Astrocyte (in vitro differentiated cells and primary cell): ENCODE data around the gene XXYLT1. TPM values are rescaled to one million over a fixed set of nuclear protein-coding genes. Genes with fewer than 3 reads are reported as not detected.

Experiments used
- DNase-seq: peaks from one replicate; pipeline ENCODE4 v3.0.0-alpha.2; 2010; ENCODE audit warnings: low read depth
- FAIRE-seq: peaks from 2 replicates; lab custom pipeline; 2011; peaks lifted over from hg19 to GRCh38; lab: Jason Lieb, UNC
- H2AFZ ChIP-seq: 2 replicates; pipeline ENCODE4 v1.6.0; 2012; ENCODE audit warnings: low read depth, low read length, inconsistent platforms
- H3K27ac ChIP-seq: 2 replicates; pipeline ENCODE4 v1.5.1; 2011; ENCODE audit warnings: low read depth, low read length, inconsistent platforms
- H3K27me3 ChIP-seq: 2 replicates; pipeline ENCODE4 v1.6.0; 2011; ENCODE audit warnings: low read length, inconsistent platforms; ENCODE audit not compliant: insufficient read depth
- H3K36me3 ChIP-seq: 2 replicates; pipeline ENCODE4 v1.5.1; 2011; ENCODE audit warnings: low read length, inconsistent platforms; ENCODE audit not compliant: insufficient read depth
- H3K4me1 ChIP-seq: 2 replicates; pipeline ENCODE4 v1.5.1; 2011; ENCODE audit warnings: low read length, inconsistent platforms; ENCODE audit not compliant: insufficient read depth
- H3K4me2 ChIP-seq: 2 replicates; pipeline ENCODE4 v1.6.0; 2012; ENCODE audit warnings: low read length, inconsistent platforms
- H3K4me3 ChIP-seq: 2 replicates; pipeline ENCODE4 v1.5.1; 2011; ENCODE audit warnings: low read depth, mild to moderate bottlenecking, low read length, inconsistent platforms; ENCODE audit not compliant: insufficient read depth
- H3K79me2 ChIP-seq: 2 replicates; pipeline ENCODE4 v1.6.0; 2012; ENCODE audit warnings: mild to moderate bottlenecking, low read length, inconsistent platforms; ENCODE audit not compliant: insufficient read depth
- H3K9ac ChIP-seq: 2 replicates; pipeline ENCODE4 v1.6.0; 2012; ENCODE audit warnings: mild to moderate bottlenecking, low read length, inconsistent platforms
- H3K9me3 ChIP-seq: 2 replicates; pipeline ENCODE4 v1.5.1; 2012; ENCODE audit warnings: low read depth, mild to moderate bottlenecking, low read length, inconsistent platforms; ENCODE audit not compliant: insufficient read depth
- H4K20me1 ChIP-seq: 2 replicates; pipeline ENCODE4 v1.6.0; 2012; ENCODE audit warnings: low read length, inconsistent platforms; ENCODE audit not compliant: insufficient read depth
- H3K27ac Mint-ChIP-seq: one replicate; pipeline ENCODE4 v1.8.0; 2021; ENCODE audit warnings: mild to moderate bottlenecking, mixed read lengths; ENCODE audit not compliant: unreplicated experiment
- H3K27me3 Mint-ChIP-seq: one replicate; pipeline ENCODE4 v1.8.0; 2021; ENCODE audit warnings: low read depth, mixed read lengths; ENCODE audit not compliant: unreplicated experiment
- H3K36me3 Mint-ChIP-seq: one replicate; pipeline ENCODE4 v1.8.0; 2021; ENCODE audit warnings: low read depth, mixed read lengths; ENCODE audit not compliant: unreplicated experiment
- H3K4me1 Mint-ChIP-seq: one replicate; pipeline ENCODE4 v1.8.0; 2021; ENCODE audit warnings: low read depth, mixed read lengths; ENCODE audit not compliant: unreplicated experiment
- H3K4me3 Mint-ChIP-seq: one replicate; pipeline ENCODE4 v1.8.0; 2021; ENCODE audit warnings: mild to moderate bottlenecking, moderate library complexity, mixed read lengths; ENCODE audit not compliant: unreplicated experiment
- H3K9me3 Mint-ChIP-seq: one replicate; pipeline ENCODE4 v1.8.0; 2021; ENCODE audit warnings: mild to moderate bottlenecking, mixed read lengths; ENCODE audit not compliant: unreplicated experiment
- CTCF ChIP-seq: IDR thresholded peaks from 2 replicates; pipeline ENCODE4 v1.5.1; 2011; ENCODE audit warnings: low read depth, mild to moderate bottlenecking, inconsistent platforms, low read length, moderate library complexity; ENCODE audit not compliant: insufficient read depth
- EZH2 ChIP-seq: IDR thresholded peaks from 2 replicates; pipeline ENCODE4 v1.6.1; 2012; ENCODE audit warnings: mild to moderate bottlenecking, low read length, inconsistent platforms; ENCODE audit not compliant: insufficient read depth
- total RNA-seq: library from RNA; stranded (reverse); gene quantifications from 2 replicates; pipeline ENCODE4 v1.2.1, GENCODE V29; 2021

Gene XXYLT1
- total RNA-seq, 1 donor from 2014 or later = 26.2 TPM

GRCh38 chr3:195185583-195185982 is 85.4 kb downstream of the XXYLT1 start:
- no peaks in the 10 kb centered on the region for H3K9me3 ChIP-seq
- no peak for FAIRE-seq
- no peaks in the 10 kb centered on the region for H4K20me1 ChIP-seq
- Mint-ChIP-seq H3K27me3 (no peaks in the 10 kb centered on the region), H3K27ac (peak overlapping the region; percentile 48), H3K36me3 (peaks cover 2% of the 10 kb centered on the region), H3K4me3 (no peak overlapping the region), H3K9me3 (no peaks in the 10 kb centered on the region), H3K4me1 (peaks cover 65% of the 10 kb centered on the region)
- H3K4me3 ChIP-seq = no peak overlapping the region
- no peak overlapping the region for H3K27ac ChIP-seq
- H3K9ac ChIP-seq = no peak overlapping the region
- no peak for DNase-seq
- peaks cover 37% of the 10 kb centered on the region for H3K4me1 ChIP-seq
- no peaks in the 10 kb centered on the region for H3K36me3 ChIP-seq
- H2AFZ ChIP-seq = no peak overlapping the region
- no peaks in the 10 kb centered on the region for H3K27me3 ChIP-seq
- H3K79me2 ChIP-seq = peaks cover 25% of the 10 kb centered on the region
- TF ChIP-seq EZH2 (no peak), CTCF (no peak)
- H3K4me2 ChIP-seq = no peak overlapping the region

- no peak overlapping the region for H2AFZ ChIP-seq
- H3K27me3 Mint-ChIP-seq = no peaks in the 10 kb centered on the region
- peak overlapping the region; percentile 22 for H3K27ac Mint-ChIP-seq
- FAIRE-seq (no peak), DNase-seq (no peak)
- H4K20me1 ChIP-seq = no peaks in the 10 kb centered on the region
- peaks cover 40% of the 10 kb centered on the region for H3K4me1 ChIP-seq
- no peaks in the 10 kb centered on the region for H3K9me3 ChIP-seq
- H3K4me2 ChIP-seq = no peak overlapping the region
- peaks cover 25% of the 10 kb centered on the region for H3K79me2 ChIP-seq
- no peaks in the 10 kb centered on the region for H3K27me3 ChIP-seq
- no peak overlapping the region for H3K4me3 ChIP-seq
- no peak overlapping the region for H3K27ac ChIP-seq
- H3K4me1 Mint-ChIP-seq = peaks cover 68% of the 10 kb centered on the region
- H3K36me3 Mint-ChIP-seq = peaks cover 2% of the 10 kb centered on the region
- H3K36me3 ChIP-seq = no peaks in the 10 kb centered on the region
- no peak for TF ChIP-seq CTCF
- TF ChIP-seq EZH2 = no peak
- no peaks in the 10 kb centered on the region for H3K9me3 Mint-ChIP-seq
- H3K9ac ChIP-seq = no peak overlapping the region
- H3K4me3 Mint-ChIP-seq = peak overlapping the region; percentile 29
These were observed 86.1 kb downstream of the XXYLT1 start for GRCh38 chr3:195184716-195185421.
